IMR-90 (cell line): ENCODE results near the gene AIFM2.

Experiments used
- CTCF ChIP-seq: conservative IDR thresholded peaks from 2 replicates; pipeline ENCODE4 v1.5.1; 2012; ENCODE audit warnings: mild to moderate bottlenecking, low read depth, low read length, improper control_type of control experiment
- ELK1 ChIP-seq: fragments of 150-350 bp; IDR thresholded peaks from 2 replicates; pipeline ENCODE4 v1.6.1; 2016; ENCODE audit warnings: low read depth, mild to moderate bottlenecking, low read length, moderate library complexity, borderline replicate concordance
- MXI1 ChIP-seq: IDR thresholded peaks from 2 replicates; pipeline ENCODE4 v1.6.1; 2012; ENCODE audit warnings: low read depth, mild to moderate bottlenecking, low read length, moderate library complexity, borderline replicate concordance
- POLR2A ChIP-seq: IDR thresholded peaks from 2 replicates; pipeline ENCODE4 v1.6.1; 2012; ENCODE audit warnings: mild to moderate bottlenecking, low read depth, low read length
- RCOR1 ChIP-seq: IDR thresholded peaks from 2 replicates; pipeline ENCODE4 v1.6.1; 2012; ENCODE audit warnings: mild to moderate bottlenecking, low read length, improper control_type of control experiment; ENCODE audit not compliant: insufficient replicate concordance
- RFX5 ChIP-seq: IDR thresholded peaks from 2 replicates; pipeline ENCODE4 v1.8.0; 2012; ENCODE audit warnings: low read depth, mild to moderate bottlenecking, low read length, moderate library complexity
- SMC3 ChIP-seq: fragments of 150-350 bp; IDR thresholded peaks from 2 replicates; pipeline ENCODE4 v1.6.1; 2016; ENCODE audit warnings: low read depth, mild to moderate bottlenecking, antibody characterized with exemption, low read length, moderate library complexity
- USF2 ChIP-seq: fragments of 150-350 bp; IDR thresholded peaks from 2 replicates; pipeline ENCODE4 v1.6.1; 2017; ENCODE audit warnings: mild to moderate bottlenecking, antibody characterized with exemption, low read length, low read depth

DNA sequence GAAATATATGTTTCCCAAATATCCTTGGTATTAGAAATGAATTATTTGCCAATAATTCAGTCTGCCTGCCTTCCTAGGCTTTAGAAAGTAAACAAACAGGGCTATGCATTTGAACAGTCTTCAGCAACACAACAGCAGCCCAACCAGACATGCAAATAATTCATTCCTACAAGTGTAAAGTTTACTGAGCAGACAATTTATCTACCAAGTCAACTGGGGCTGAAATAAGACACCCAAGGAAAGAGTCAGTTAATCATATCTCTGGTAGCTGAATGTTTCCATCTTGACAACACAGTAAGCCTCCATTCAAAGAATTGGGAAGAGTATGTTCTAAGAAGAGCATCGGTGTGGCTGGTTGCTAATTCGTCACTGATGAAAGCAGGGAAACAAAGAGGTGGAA lies 38.4 kb downstream of the AIFM2 start:
- no peak for TF ChIP-seq POLR2A
- TF ChIP-seq RCOR1: no peak
- TF ChIP-seq CTCF: no peak
- TF ChIP-seq USF2: no peak
- TF ChIP-seq MXI1: no peak
- no peak for TF ChIP-seq RFX5
- no peak for TF ChIP-seq SMC3
- TF ChIP-seq ELK1: no peak
